Stimulated activated CD8-positive, alpha-beta memory T cell treated with anti-CD3 and anti-CD28 coated beads, Interleukin-7, amount 100 ng/mL, for 48 hours (primary cell): Measurements from ENCODE around the gene CFHR5.
"Not testable (repeated sequence)": the region's sequence is repeated elsewhere in the genome, so short reads cannot be mapped to it uniquely, and the experiment has no call there.

Experiments
- DNase-seq, 2 donors: peaks; one replicate each; pipeline ENCODE4 v3.0.0-alpha.2; 2020; ENCODE audit warnings: low read depth in 1 of 2; ENCODE audit errors: extremely low read depth in 1 of 2

CFHR5 gene

DNA sequence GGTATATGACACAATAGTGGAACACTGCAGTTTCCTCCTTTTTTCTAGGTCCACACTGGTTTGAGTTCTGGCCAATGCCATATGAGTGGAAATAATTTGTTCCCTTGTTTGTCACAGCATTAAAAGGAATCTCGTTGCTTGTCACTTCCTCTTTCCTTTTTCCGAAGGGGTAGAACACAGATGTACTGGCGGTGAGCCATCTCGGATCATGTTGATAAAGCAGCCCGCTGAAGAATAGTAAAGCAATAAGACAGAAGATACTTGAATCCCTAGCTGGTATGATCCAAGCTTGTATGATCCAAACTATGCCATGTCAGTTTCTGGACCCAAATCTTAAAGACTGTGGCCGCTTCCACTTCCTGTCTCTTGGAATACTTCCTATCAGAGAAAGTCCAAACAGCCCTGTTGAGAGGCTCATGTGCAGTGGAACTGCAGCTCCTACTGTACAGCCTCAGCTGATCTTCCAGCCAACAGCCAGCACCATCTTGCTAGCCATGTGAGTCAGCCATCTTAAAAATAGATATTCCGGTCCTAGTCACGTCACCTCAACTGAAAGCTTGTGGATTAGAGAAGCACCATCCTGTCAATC is 40.3 kb downstream of the CFHR5 start:
- no peak for DNase-seq

- no peak for DNase-seq
These were observed 44.4 kb downstream of the CFHR5 start for GRCh38 chr1:197021716-197022115.

GRCh38 chr1:197024460-197024859 is 47.1 kb downstream of the CFHR5 start:
- DNase-seq = no peak

- DNase-seq = no peak
These were observed 50.0 kb downstream of the CFHR5 start for GRCh38 chr1:197027359-197027758.

DNA sequence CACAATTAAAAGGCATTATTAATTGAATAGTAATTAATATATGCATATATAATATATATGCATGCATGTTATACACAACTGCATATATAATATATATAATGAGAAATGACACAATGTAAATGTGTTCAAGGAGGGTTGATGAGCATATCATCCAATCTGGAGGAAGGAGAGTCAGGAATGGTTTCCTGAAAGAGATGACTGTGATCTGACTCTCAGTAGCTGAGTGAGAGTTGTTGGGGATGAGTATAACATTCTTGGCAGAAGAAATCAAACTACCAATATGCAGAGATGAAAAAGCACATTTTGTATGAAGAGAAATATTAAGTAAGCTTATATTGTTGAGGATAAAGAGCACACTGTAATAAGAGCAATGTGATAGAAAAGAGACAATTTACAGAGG is 52.4 kb downstream of the CFHR5 start:
- no peak for DNase-seq

DNA sequence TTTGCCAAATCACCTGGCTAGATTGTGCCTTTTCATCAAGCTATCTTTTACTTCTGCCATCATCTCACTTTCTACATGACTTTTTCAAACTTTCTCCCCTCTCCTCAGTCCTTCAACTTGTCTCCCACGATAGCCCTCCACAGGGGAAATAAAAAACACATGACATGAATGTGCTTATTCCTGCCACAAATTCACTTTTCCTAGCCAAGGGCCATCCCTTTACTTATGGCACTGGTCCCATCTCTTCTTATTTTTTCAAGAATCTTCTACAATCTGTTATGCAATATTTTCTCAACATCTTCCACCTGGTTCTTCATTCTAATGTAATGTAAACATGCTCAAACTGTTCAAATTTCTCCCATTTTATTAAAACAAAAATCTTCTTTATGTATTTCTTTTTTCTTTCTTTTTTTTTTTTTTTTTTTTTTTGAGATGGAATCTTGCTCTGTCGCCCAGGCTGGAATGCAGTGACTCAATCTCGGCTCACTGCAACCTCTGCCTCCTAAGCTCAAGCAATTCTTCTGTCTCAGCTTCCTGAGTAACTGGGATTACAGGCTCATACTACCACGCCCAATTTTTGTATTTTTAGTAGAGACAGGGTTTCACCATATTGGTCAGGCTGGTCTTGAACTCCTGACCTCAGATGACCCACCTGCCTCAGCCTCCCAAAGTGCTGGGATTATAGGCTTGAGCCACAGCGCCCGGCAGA is 57.4 kb downstream of the CFHR5 start:
- DNase-seq = not testable (repeated sequence)

DNA sequence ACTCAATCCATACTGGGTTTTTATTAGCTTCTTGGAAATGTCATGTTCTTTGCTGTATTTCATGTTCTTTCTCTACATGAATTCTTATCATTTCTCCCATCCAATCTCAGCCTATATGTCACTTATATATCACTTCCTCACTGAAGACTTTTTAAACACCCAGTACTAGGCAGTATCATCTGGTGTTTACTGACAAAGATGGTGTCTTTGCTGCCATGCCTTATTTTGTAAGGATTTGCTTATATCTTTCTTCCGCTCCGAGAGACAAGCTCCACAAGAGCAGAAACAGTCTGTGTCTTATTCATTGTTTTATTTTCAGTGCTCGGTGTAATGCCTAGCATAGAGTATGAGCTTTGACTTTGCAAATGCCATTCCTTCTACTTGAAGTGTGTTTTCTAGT is 59.5 kb downstream of the CFHR5 start:
- DNase-seq = no peak

DNA sequence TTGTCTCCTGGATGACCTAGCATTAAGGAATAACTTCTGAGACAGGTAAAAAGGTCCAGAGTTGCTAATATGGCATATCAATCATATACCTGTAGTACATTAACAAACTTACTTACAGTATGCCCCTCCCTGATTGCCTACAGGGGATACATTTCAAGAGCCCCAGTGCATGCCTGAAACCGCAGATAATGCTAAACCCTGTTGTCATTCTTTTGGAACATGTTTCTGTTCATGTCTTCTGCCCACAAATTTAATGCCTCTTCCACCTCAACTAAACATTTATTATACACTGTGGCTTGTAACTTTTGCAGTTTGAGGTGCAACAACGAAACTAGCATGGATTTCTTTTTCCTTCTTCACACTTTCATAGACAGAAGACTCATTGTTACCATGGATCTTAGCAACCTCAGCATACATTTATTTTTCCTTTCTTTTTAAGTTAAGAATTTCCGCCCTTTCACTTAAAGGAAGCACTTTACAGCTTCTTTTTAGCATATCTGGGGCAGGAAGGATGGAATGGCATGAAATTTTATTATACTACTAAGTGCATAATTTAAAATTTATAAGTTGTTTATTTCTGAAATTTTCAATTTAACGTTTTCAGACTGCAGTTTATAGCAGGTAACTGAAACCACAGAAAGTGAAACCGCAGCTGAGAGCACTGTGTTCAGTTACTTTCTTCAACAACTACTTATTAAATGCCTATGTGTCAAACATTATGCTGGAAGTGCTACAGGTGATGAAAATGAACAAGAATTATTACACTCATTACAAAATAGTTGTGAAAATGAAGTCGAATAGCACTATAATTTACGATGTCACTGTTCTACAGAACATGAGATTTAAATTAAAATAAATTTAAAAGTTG is 64.4 kb downstream of the CFHR5 start:
- no peak for DNase-seq

GRCh38 chr1:197042676-197043341 is 65.5 kb downstream of the CFHR5 start:
- DNase-seq = no peak

DNA sequence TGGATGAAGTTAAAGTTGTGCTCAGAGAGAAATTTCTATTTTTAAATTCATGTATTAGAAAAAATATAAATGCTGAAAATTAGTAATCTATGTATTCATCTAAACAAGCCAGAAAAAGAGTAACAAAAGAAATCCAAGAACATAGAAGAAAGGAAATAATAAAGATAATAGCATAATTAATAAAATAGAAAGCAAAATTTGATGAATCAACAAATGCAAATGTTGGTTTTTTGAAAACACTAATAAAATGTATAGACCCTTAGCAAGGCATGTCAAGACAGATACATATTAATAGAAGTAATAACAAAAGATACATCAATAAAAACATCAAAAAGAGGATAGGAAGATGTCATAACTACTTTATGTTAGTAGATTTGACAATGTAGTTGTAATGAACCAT is 71.7 kb downstream of the CFHR5 start:
- DNase-seq = no peak
